WTC11 (cell line): Measurements from ENCODE around the gene PUM1. TPM values are rescaled to one million over a fixed set of nuclear protein-coding genes. Genes with fewer than 3 reads are reported as not detected.
"Not testable (repeated sequence)": the region's sequence is repeated elsewhere in the genome, so short reads cannot be mapped to it uniquely, and the experiment has no call there.

Experiments used
- ATAC-seq: fragments of 200-7000 bp; cut with Tn5 transposase; 2 replicates; pipeline ENCODE4 v1.10.0; 2021; ENCODE audit warnings: mild to moderate bottlenecking, moderate library complexity
- CTCF ChIA-PET: fragments of 300-600 bp; sonication (Branson Sonifier 250); formaldehyde crosslinking; loops from one replicate; lab custom pipeline; 2021; ENCODE audit warnings: antibody characterized with exemption; lab: Charles Lee
- POLR2A ChIA-PET: fragments of 350-600 bp; sonication (Branson Sonifier 250); formaldehyde crosslinking; loops from one replicate; lab custom pipeline; 2021; ENCODE audit warnings: antibody characterized with exemption; lab: Charles Lee
- DNase-seq: peaks from one replicate; pipeline ENCODE4 v3.0.0; 2021; ENCODE audit warnings: low spot score
- H3K27ac Mint-ChIP-seq: 2 replicates; pipeline ENCODE4 v1.8.0; 2021; ENCODE audit warnings: mixed read lengths
- H3K27me3 Mint-ChIP-seq: 2 replicates; pipeline ENCODE4 v1.8.0; 2021; ENCODE audit warnings: low read depth, mild to moderate bottlenecking, moderate library complexity, mixed read lengths
- H3K36me3 Mint-ChIP-seq: 2 replicates; pipeline ENCODE4 v1.8.0; 2021; ENCODE audit warnings: mixed read lengths
- H3K4me1 Mint-ChIP-seq: 2 replicates; pipeline ENCODE4 v1.8.0; 2022; ENCODE audit warnings: mixed read lengths
- H3K4me3 Mint-ChIP-seq: 2 replicates; pipeline ENCODE4 v1.8.0; 2021; ENCODE audit warnings: mild to moderate bottlenecking, moderate library complexity, mixed read lengths
- H3K9me3 Mint-ChIP-seq: 2 replicates; pipeline ENCODE4 v1.8.0; 2021; ENCODE audit warnings: mixed read lengths
- EMX1 ChIP-seq: fragments of 250-450 bp; sonication (Bioruptor Pico); IDR thresholded peaks from 2 replicates; pipeline ENCODE4 v1.8.0; 2021; ENCODE audit warnings: mild to moderate bottlenecking
- NFYB ChIP-seq: sonication (generic); formaldehyde crosslinking; conservative IDR thresholded peaks from 2 replicates; pipeline ENCODE4 v1.8.0; 2022; ENCODE audit warnings: low read depth, missing genetic modification reagents
- OVOL2 ChIP-seq: fragments of 250-450 bp; sonication (Bioruptor Pico); IDR thresholded peaks from 2 replicates; pipeline ENCODE4 v1.9.0; 2021; ENCODE audit warnings: mild to moderate bottlenecking, borderline replicate concordance
- RORB ChIP-seq: fragments of 250-450 bp; sonication (Bioruptor Pico); IDR thresholded peaks from 2 replicates; pipeline ENCODE4 v1.9.0; 2021; ENCODE audit warnings: mild to moderate bottlenecking
- TCF7 ChIP-seq: sonication (generic); formaldehyde crosslinking; IDR thresholded peaks from 2 replicates; pipeline ENCODE4 v1.8.0; 2022; ENCODE audit warnings: mild to moderate bottlenecking, low read depth, missing genetic modification reagents, moderate library complexity
- TEAD1 ChIP-seq: sonication (generic); formaldehyde crosslinking; IDR thresholded peaks from 2 replicates; pipeline ENCODE4 v1.8.0; 2022; ENCODE audit warnings: mild to moderate bottlenecking, missing genetic modification reagents
- ZBTB21 ChIP-seq: sonication (generic); formaldehyde crosslinking; IDR thresholded peaks from 2 replicates; pipeline ENCODE4 v1.8.1; 2023; ENCODE audit warnings: mild to moderate bottlenecking, missing genetic modification reagents, borderline replicate concordance
- ZNF263 ChIP-seq: sonication (generic); formaldehyde crosslinking; IDR thresholded peaks from 2 replicates; pipeline ENCODE4 v1.8.1; 2022; ENCODE audit warnings: low read depth, mild to moderate bottlenecking, moderate library complexity, missing genetic modification reagents
- ZNF396 ChIP-seq: fragments of 250-450 bp; sonication (Bioruptor Pico); IDR thresholded peaks from 2 replicates; pipeline ENCODE4 v1.8.0; 2021; ENCODE audit warnings: mild to moderate bottlenecking, moderate library complexity, borderline replicate concordance
- ZNF416 ChIP-seq: fragments of 250-450 bp; sonication (Bioruptor Pico); IDR thresholded peaks from 2 replicates; pipeline ENCODE4 v1.9.0; 2021; ENCODE audit warnings: mild to moderate bottlenecking, inconsistent platforms
- ZNF671 ChIP-seq: fragments of 250-450 bp; sonication (Bioruptor Pico); IDR thresholded peaks from 2 replicates; pipeline ENCODE4 v1.8.0; 2021; ENCODE audit warnings: mild to moderate bottlenecking
- total RNA-seq: library from RNA; stranded (reverse); gene quantifications from 3 replicates; pipeline ENCODE4 v1.2.3, GENCODE V29; 2021
- TF ChIP-seq, protein P1 (sequence below): fragments of 250-450 bp; sonication (Bioruptor Pico); IDR thresholded peaks from 2 replicates; pipeline ENCODE4 v1.9.0; 2021; ENCODE audit warnings: mild to moderate bottlenecking, borderline replicate concordance
- TF ChIP-seq, protein P2 (sequence below): sonication (generic); formaldehyde crosslinking; IDR thresholded peaks from 2 replicates; pipeline ENCODE4 v1.8.1; 2022; ENCODE audit warnings: mild to moderate bottlenecking, missing genetic modification reagents, moderate library complexity, borderline replicate concordance
- TF ChIP-seq, protein P3 (sequence below): sonication (generic); formaldehyde crosslinking; IDR thresholded peaks from 2 replicates; pipeline ENCODE4 v1.8.1; 2023; ENCODE audit warnings: mild to moderate bottlenecking, missing genetic modification reagents, moderate library complexity
- TF ChIP-seq, protein P4 (sequence below): sonication (generic); formaldehyde crosslinking; IDR thresholded peaks from 2 replicates; pipeline ENCODE4 v1.8.1; 2023; ENCODE audit warnings: mild to moderate bottlenecking, missing genetic modification reagents, moderate library complexity
- TF ChIP-seq, protein P5 (sequence below): sonication (generic); formaldehyde crosslinking; IDR thresholded peaks from 2 replicates; pipeline ENCODE4 v1.8.1; 2023; ENCODE audit warnings: mild to moderate bottlenecking, moderate library complexity, missing genetic modification reagents
- TF ChIP-seq, protein P6 (sequence below): sonication (generic); formaldehyde crosslinking; IDR thresholded peaks from 2 replicates; pipeline ENCODE4 v1.8.0; 2022; ENCODE audit warnings: mild to moderate bottlenecking, missing genetic modification reagents

PUM1 gene
- total RNA-seq, 1 experiment from 2014 or later, result 147 TPM

DNA sequence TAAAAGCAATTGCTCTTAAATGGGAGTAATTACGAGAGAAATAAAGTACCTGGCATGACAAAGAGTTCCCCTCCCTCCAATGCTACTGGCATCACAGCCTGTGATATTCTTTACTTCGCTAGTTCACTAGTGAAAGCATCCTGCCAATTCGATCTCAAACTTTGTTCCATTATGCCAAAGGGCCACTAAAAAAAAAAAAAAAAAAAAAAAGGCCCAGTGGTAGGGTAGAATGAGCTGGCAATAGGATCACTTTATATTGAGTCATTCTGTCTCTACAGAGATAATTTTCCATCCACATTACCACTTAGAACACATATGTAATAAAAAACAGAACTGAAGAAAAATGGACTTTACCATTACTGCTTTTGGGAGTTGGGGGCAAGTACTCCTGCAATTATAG, 11.2 kb downstream of the PUM1 start:
- ChIA-PET POLR2A (no interaction called here), CTCF (interaction anchor here (0.7 kb wide), 1 partner anchor 674 kb away, joined by 5 read pairs; no protein-coding TSS in a partner anchor)
- TF ChIP-seq, protein P1, sequence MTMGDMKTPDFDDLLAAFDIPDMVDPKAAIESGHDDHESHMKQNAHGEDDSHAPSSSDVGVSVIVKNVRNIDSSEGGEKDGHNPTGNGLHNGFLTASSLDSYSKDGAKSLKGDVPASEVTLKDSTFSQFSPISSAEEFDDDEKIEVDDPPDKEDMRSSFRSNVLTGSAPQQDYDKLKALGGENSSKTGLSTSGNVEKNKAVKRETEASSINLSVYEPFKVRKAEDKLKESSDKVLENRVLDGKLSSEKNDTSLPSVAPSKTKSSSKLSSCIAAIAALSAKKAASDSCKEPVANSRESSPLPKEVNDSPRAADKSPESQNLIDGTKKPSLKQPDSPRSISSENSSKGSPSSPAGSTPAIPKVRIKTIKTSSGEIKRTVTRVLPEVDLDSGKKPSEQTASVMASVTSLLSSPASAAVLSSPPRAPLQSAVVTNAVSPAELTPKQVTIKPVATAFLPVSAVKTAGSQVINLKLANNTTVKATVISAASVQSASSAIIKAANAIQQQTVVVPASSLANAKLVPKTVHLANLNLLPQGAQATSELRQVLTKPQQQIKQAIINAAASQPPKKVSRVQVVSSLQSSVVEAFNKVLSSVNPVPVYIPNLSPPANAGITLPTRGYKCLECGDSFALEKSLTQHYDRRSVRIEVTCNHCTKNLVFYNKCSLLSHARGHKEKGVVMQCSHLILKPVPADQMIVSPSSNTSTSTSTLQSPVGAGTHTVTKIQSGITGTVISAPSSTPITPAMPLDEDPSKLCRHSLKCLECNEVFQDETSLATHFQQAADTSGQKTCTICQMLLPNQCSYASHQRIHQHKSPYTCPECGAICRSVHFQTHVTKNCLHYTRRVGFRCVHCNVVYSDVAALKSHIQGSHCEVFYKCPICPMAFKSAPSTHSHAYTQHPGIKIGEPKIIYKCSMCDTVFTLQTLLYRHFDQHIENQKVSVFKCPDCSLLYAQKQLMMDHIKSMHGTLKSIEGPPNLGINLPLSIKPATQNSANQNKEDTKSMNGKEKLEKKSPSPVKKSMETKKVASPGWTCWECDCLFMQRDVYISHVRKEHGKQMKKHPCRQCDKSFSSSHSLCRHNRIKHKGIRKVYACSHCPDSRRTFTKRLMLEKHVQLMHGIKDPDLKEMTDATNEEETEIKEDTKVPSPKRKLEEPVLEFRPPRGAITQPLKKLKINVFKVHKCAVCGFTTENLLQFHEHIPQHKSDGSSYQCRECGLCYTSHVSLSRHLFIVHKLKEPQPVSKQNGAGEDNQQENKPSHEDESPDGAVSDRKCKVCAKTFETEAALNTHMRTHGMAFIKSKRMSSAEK, result no peak
- TF ChIP-seq, protein P2, sequence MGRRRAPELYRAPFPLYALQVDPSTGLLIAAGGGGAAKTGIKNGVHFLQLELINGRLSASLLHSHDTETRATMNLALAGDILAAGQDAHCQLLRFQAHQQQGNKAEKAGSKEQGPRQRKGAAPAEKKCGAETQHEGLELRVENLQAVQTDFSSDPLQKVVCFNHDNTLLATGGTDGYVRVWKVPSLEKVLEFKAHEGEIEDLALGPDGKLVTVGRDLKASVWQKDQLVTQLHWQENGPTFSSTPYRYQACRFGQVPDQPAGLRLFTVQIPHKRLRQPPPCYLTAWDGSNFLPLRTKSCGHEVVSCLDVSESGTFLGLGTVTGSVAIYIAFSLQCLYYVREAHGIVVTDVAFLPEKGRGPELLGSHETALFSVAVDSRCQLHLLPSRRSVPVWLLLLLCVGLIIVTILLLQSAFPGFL (CRISPR knock-in tag), result no peak
- no peak for TF ChIP-seq ZNF396 (CRISPR knock-in tag)
- TF ChIP-seq ZNF263 (CRISPR knock-in tag), result no peak
- no peak for TF ChIP-seq ZBTB21
- TF ChIP-seq ZNF416, result no peak
- no peak for TF ChIP-seq ZNF671 (CRISPR knock-in tag)
- TF ChIP-seq, protein P3, sequence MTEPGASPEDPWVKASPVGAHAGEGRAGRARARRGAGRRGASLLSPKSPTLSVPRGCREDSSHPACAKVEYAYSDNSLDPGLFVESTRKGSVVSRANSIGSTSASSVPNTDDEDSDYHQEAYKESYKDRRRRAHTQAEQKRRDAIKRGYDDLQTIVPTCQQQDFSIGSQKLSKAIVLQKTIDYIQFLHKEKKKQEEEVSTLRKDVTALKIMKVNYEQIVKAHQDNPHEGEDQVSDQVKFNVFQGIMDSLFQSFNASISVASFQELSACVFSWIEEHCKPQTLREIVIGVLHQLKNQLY, result no peak
- no peak for TF ChIP-seq OVOL2 (CRISPR knock-in tag)
- TF ChIP-seq, protein P4, sequence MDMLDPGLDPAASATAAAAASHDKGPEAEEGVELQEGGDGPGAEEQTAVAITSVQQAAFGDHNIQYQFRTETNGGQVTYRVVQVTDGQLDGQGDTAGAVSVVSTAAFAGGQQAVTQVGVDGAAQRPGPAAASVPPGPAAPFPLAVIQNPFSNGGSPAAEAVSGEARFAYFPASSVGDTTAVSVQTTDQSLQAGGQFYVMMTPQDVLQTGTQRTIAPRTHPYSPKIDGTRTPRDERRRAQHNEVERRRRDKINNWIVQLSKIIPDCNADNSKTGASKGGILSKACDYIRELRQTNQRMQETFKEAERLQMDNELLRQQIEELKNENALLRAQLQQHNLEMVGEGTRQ (CRISPR knock-in tag), result no peak
- TF ChIP-seq EMX1 (CRISPR knock-in tag), result no peak
- Mint-ChIP-seq H3K36me3 (peaks cover 53% of the 10 kb centered on the region), H3K4me3 (no peak overlapping the region), H3K9me3 (no peaks in the 10 kb centered on the region), H3K27ac (no peak overlapping the region), H3K27me3 (no peaks in the 10 kb centered on the region), H3K4me1 (peaks cover 27% of the 10 kb centered on the region)
- no peak for ATAC-seq
- DNase-seq, result no peak

DNA sequence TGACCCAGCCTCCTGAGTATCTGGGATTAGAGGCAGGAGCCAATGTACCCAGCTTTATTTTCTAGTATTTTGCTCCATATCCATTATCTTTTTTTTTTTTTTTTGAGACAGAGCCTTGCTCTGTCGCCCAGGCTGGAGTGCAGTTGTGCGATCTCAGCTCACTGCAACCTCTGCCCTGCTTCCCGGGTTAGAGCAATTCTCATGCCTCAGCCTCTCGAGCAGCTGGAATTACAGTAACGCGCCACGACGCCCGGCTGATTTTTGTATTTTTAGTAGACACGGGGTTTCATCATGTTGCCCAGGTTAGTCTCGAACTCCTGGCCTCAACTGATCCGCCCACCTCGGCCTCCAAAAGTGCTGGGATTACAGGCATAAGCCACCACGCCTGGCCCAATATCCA, 12.9 kb downstream of the PUM1 start:
- DNase-seq, H3K27me3 Mint-ChIP-seq, CTCF ChIA-PET, ATAC-seq, H3K9me3 Mint-ChIP-seq, H3K4me3 Mint-ChIP-seq, H3K27ac Mint-ChIP-seq: not testable (repeated sequence)
- Mint-ChIP-seq H3K4me1 (peaks cover 25% of the 10 kb centered on the region), H3K36me3 (peaks cover 36% of the 10 kb centered on the region)
- POLR2A ChIA-PET, result interaction anchor here (0.6 to 0.7 kb wide), 2 partner anchors 14 to 98 kb away, joined by 4 read pairs; no protein-coding TSS in a partner anchor

DNA sequence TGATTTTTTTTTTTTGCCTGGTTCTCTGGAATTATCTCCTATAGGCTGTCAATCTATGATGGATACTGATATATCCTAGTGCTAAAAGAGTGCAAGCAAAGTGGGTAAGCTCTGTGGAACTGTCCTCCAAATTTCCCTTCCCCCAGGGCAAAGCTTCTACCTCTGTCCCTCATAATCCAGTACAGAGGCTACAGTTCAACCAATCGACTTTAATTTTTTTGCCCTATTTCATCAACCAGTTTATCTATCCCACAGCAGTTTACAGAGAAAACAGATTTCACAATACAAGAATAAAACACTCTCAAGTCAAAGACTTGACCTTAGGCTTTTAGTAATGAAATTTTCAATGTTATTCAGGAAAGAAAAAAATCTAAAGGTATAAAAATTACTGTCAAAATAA, 13.9 kb downstream of the PUM1 start:
- TF ChIP-seq, protein P5, sequence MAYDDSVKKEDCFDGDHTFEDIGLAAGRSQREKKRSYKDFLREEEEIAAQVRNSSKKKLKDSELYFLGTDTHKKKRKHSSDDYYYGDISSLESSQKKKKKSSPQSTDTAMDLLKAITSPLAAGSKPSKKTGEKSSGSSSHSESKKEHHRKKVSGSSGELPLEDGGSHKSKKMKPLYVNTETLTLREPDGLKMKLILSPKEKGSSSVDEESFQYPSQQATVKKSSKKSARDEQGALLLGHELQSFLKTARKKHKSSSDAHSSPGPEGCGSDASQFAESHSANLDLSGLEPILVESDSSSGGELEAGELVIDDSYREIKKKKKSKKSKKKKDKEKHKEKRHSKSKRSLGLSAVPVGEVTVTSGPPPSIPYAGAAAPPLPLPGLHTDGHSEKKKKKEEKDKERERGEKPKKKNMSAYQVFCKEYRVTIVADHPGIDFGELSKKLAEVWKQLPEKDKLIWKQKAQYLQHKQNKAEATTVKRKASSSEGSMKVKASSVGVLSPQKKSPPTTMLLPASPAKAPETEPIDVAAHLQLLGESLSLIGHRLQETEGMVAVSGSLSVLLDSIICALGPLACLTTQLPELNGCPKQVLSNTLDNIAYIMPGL, result no peak
- TF ChIP-seq TCF7 (CRISPR knock-in tag) (no peak), TEAD1 (CRISPR knock-in tag) (no peak), RORB (CRISPR knock-in tag) (no peak), OVOL2 (CRISPR knock-in tag) (no peak), NFYB (CRISPR knock-in tag) (no peak)
- TF ChIP-seq, protein P6, sequence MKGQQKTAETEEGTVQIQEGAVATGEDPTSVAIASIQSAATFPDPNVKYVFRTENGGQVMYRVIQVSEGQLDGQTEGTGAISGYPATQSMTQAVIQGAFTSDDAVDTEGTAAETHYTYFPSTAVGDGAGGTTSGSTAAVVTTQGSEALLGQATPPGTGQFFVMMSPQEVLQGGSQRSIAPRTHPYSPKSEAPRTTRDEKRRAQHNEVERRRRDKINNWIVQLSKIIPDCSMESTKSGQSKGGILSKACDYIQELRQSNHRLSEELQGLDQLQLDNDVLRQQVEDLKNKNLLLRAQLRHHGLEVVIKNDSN (CRISPR knock-in tag), result no peak
- TF ChIP-seq, all 79 proteins: peak for 0
- H3K27ac Mint-ChIP-seq, result peak overlapping the region; percentile 63
- H3K36me3 Mint-ChIP-seq, result peaks cover 40% of the 10 kb centered on the region
- no peak overlapping the region for H3K4me3 Mint-ChIP-seq
- no peaks in the 10 kb centered on the region for H3K27me3 Mint-ChIP-seq
- H3K4me1 Mint-ChIP-seq, result peaks cover 33% of the 10 kb centered on the region
- H3K9me3 Mint-ChIP-seq, result no peaks in the 10 kb centered on the region
- POLR2A ChIA-PET, result no interaction called here
- no peak for ATAC-seq
- CTCF ChIA-PET, result no interaction called here
- DNase-seq, result no peak

DNA sequence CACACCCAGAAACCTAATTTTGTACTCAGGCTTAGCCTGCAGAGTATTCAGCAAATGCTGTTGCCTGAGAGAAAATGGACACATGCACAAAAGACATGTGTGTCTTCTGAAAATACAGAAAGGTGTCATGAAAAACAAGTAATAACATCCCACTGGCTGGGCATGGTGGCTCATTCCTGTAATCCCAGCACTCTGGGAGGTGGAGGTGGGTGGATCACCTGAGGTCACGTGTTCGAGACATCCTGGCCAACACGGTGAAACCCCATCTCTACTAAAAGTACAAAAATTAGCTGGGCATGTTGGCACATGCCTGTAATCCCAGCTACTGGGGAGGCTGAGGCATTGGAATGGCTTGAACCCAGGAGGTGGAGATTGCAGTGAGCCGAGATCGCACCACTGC, 18.0 kb downstream of the PUM1 start:
- H3K27ac Mint-ChIP-seq, result peak overlapping the region; percentile 87
- H3K27me3 Mint-ChIP-seq, H3K4me3 Mint-ChIP-seq, CTCF ChIA-PET, POLR2A ChIA-PET, DNase-seq, ATAC-seq, H3K9me3 Mint-ChIP-seq: not testable (repeated sequence)
- peaks cover 29% of the 10 kb centered on the region for H3K36me3 Mint-ChIP-seq
- peaks cover 26% of the 10 kb centered on the region for H3K4me1 Mint-ChIP-seq
